HG02981 (cell line): ENCODE data around the gene CDC45.
A peak's percentile ranks its signal among the peaks of the same experiment; 100 is the strongest.

Experiments
- ATAC-seq: cut with Tn5 transposase; IDR thresholded peaks from one replicate; pipeline ENCODE4 v1.9.1; 2021; ENCODE audit warnings: mild to moderate bottlenecking, moderate library complexity; ENCODE audit not compliant: unreplicated experiment

CDC45 gene

GRCh38 chr22:19466848-19467752 is 12.6 kb upstream of the CDC45 start:
- no peak for ATAC-seq

- no peak for ATAC-seq
Measured at GRCh38 chr22:19467912-19468311, 11.8 kb upstream of the CDC45 start.

- ATAC-seq: no peak
Measured at GRCh38 chr22:19469421-19469820, 10.3 kb upstream of the CDC45 start.

GRCh38 chr22:19470010-19470409 is 9.7 kb upstream of the CDC45 start:
- ATAC-seq: no peak

GRCh38 chr22:19471572-19471971 is 8.1 kb upstream of the CDC45 start:
- no peak for ATAC-seq

- no peak for ATAC-seq
Measured at GRCh38 chr22:19472233-19472632, 7.5 kb upstream of the CDC45 start.

- no peak for ATAC-seq
Measured at GRCh38 chr22:19473578-19473977, 6.1 kb upstream of the CDC45 start.

GRCh38 chr22:19476023-19476422 is 3.7 kb upstream of the CDC45 start:
- no peak for ATAC-seq

GRCh38 chr22:19477321-19478044 is 2.2 kb upstream of the CDC45 start:
- no peak for ATAC-seq

GRCh38 chr22:19478045-19478900 is 1.4 kb upstream of the CDC45 start:
- no peak for ATAC-seq

- peak; percentile 41 for ATAC-seq
Measured at GRCh38 chr22:19478901-19479354, 792 bp upstream of the CDC45 start, which contains the start of gene UFD1. Gene UFD1 (minus strand): TSS chr22:19479193. CDS start chr22:19479085, 108 bp downstream.

- ATAC-seq: no peak
Measured at GRCh38 chr22:19480173-19480568, 451 bp downstream of the CDC45 start.

- ATAC-seq: no peak
Measured at GRCh38 chr22:19480789-19481188, 1.1 kb downstream of the CDC45 start.

GRCh38 chr22:19482297-19482696 is 2.6 kb downstream of the CDC45 start:
- ATAC-seq: no peak

- no peak for ATAC-seq
Measured at GRCh38 chr22:19483481-19484244, 3.9 kb downstream of the CDC45 start.

GRCh38 chr22:19488285-19488684 is 8.6 kb downstream of the CDC45 start:
- no peak for ATAC-seq

- no peak for ATAC-seq
Measured at GRCh38 chr22:19488884-19489843, 9.4 kb downstream of the CDC45 start.

GRCh38 chr22:19490628-19491230 is 11.0 kb downstream of the CDC45 start:
- no peak for ATAC-seq
